Stimulated activated CD8-positive, alpha-beta memory T cell treated with anti-CD3 and anti-CD28 coated beads, Interleukin-7, amount 100 ng/mL, for 24 hours (primary cell): Measurements from ENCODE around the gene USP47.

Experiments
- DNase-seq: peaks from one replicate; pipeline ENCODE4 v3.0.0-alpha.2; 2020; ENCODE audit warnings: low read depth

USP47 gene

DNA sequence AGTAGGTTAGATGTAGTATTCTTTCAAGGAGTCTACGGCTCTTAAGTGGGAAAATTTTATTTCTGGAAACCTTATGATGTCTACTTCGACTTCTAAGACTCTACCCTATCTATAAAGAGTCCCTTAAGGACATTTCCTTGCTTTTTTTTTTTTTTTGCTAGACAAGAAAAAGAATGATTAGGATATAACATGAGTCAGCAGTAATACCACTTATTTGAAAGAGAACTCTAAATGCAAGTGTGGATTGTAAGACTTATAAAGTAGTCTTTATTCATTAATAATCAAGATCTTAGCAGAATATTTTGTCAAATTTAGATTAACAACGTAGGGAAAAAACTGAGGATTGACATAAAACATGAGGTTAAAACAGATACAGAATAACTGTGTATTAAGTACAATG is 95.7 kb downstream of the USP47 start:
- DNase-seq, result no peak

- no peak for DNase-seq
Observed at GRCh38 chr11:11937957-11938356, 96.2 kb downstream of the USP47 start.

DNA sequence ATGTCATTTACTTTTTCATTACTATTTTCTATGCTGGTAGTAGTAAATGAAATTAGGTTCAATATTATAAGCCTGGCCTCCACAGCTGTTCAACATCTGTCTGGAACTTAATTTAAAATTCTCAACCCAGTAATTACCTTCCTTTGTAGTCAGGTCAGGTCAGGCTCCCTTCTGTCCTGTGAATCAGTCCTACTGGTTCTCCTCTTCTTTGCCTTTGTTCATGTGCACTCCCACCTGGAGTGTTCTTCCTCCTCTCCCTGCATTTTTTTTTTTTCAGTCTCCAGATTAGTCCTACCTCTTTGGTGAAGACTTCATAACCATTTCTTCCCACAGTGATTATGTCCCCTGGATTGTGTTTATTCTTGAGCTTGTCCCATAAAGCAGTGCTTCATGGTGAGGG is 98.8 kb downstream of the USP47 start:
- no peak for DNase-seq

DNA sequence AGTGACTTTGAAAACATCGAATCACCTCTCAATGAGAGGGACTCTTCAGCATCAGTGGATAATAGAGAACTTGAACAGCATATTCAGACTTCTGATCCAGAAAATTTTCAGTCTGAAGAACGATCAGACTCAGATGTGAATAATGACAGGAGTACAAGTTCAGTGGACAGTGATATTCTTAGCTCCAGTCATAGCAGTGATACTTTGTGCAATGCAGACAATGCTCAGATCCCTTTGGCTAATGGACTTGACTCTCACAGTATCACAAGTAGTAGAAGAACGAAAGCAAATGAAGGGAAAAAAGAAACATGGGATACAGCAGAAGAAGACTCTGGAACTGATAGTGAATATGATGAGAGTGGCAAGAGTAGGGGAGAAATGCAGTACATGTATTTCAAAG is 100.9 kb downstream of the USP47 start:
- no peak for DNase-seq

GRCh38 chr11:11944444-11944843 is 102.7 kb downstream of the USP47 start:
- no peak for DNase-seq

DNA sequence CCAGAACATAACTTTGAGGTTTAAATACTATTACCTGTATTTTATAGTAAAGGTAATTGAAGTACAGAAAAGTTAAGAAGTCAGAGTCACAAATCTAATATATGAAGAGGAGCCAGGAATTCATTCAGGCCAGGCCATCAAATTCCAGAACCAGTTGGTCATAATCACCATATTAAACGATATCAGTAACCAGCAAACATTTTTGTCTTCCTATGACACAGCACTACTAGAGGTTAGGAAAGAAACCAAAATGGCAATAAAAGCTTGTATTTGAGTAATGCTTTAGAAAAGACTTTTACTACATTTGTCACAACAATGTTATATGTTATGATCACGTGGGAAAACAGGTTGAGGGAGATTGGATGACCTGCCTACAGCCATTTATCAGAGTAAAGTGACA is 104.4 kb downstream of the USP47 start:
- no peak for DNase-seq

- DNase-seq, result no peak
Observed at GRCh38 chr11:11946878-11947277, 105.1 kb downstream of the USP47 start.

DNA sequence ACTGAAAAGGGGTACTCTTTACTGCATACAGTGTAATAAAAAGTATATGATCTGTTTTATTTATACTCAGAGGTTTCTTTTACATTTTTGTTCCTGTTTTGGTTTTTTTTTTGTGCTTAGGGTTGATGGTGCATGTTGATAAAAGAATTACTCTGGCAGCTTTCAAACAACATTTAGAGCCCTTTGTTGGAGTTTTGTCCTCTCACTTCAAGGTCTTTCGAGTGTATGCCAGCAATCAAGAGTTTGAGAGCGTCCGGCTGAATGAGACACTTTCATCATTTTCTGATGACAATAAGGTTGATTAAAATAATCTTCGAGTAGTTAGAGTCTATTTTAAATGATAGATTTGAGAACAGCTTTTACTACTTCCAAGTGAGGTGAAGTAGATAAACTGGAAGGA is 106.1 kb downstream of the USP47 start:
- DNase-seq, result no peak

DNA sequence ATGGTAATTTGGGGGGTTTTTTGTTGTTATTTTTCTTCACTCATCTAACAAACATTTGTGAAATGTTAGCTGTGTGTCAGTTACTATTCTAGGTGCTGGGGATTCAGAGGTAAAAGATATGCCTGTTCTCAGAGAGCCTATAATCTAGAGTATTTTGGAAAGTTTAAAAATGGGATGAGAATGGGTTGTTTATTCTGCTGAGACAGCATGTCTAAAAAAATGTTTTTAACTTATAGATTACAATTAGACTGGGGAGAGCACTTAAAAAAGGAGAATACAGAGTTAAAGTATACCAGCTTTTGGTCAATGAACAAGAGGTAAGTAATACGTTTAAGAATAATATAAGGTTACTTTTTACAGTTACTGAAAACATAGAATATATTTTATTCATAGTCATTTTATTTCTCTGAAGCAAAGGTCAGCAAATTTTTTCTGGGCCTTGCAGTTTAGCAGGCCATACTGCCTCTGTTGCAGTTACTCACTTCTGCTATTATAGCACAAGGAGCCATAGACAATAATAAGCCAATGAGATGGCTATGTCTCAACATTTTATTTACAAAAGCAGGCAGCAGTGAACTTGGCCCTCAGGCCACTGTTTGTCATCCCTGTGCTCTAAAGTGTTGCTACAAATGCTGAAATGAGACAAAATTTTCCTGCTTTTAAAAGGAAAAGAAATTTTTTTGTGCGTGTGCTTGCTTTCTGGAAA is 106.6 kb downstream of the USP47 start:
- DNase-seq, result no peak

DNA sequence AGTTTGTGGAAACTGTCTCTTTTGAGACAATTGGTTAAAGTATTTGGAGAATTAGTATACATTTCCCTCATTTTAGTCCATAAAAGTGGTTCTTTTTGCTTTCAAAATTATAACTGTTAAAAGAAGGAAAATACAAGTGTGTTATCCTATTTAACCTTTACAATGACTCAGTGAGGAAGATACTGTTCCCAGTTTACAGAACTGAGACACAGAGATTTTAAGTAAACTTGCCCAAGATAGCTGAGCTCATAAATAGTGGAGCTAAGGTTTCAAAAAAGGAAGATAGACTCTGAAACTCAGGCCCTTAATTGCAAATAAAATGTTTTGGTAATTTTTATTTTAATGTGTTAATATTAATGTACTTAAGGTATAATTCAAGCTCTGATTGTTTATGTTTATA is 107.7 kb downstream of the USP47 start:
- DNase-seq, result no peak

GRCh38 chr11:11952036-11952435 is 110.3 kb downstream of the USP47 start:
- no peak for DNase-seq

- DNase-seq, result no peak
Observed at GRCh38 chr11:11956006-11956405, 114.2 kb downstream of the USP47 start.

DNA sequence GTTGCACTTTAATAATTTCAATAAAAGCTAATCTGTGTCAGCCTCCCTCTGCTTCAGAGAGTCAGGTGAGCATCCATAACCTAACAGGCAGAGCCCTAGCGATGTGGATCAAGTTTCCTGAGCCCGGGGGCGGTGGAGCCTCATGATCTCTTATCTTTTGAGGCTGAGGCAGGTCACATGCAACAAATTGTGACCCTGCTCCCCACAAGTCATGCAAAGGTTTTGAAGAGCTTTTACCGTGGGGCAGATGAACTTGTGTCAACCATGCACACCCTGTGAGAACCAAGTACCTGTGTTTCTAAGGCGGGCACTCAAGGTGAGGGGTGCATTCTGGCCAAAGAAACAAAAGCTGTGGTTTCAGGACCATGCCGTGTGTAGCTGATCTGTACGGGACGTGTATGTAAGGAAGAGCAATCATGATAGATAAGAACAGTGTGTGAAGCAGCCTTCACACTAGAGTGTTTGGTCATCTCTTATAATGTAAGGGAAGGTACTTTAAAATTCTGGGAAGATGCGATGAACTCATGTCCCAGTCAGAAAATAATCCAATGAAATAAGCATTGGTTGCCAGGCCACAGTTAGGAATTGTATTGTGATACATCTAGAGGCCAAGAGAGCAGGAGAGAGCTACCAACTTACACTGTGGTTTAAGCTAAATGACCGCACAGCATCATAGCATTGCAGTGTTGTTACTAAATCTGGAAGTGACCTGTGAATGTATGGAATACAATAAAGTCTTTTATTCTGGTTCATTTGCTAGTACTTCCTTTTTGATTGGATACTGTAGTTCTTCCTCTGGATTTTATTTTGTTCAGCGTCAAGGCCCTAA is 116.8 kb downstream of the USP47 start:
- no peak for DNase-seq

DNA sequence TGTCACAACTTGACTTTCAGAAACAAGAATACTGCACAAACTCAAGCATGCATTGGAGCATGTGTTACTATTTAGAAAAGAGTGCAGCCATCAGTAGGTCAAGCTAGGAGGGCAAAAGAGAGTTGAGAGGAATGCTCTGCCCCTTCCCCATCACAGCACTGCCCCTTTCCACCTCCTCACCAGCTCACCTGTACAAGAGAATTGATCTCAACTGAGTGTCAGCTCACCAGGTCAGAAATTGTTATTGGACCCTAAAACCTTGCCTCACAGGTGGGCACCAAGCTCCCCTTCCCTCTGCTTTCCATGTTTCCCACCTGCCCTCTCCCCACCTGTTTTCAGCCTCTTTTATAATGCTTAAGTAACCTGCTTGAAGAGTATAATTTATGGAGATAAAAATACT is 117.8 kb downstream of the USP47 start:
- DNase-seq, result no peak

GRCh38 chr11:11960687-11961086 is 118.9 kb downstream of the USP47 start:
- DNase-seq, result no peak

DNA sequence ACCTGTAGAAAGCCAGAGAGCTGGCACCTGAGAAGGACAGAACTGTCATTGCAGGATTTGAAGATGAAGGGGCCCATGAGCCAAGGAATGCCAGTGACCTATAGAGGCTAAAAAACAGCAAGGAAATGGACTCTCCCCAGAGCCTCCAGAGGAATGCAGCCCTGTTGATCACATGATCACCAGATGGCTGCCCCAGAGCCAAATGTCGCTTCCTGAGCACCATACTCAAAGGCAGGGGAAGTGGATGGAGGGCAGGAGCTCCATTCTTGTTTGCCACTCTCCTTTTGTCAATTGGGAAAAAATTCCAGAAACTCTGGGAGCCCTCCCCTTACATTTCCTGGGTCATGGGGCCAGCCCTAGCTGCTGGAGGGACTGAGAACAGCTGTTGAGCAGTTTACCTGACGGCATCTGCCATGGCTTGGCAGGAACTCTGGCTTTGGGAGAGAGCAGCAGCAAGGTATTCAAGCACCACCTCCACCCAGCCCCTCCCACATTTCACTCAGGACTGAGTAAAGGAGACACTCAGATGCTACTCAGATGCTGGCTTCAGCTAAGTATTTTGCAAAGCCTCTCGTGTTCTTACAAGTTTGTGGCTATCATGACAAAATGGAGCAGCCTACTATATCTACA is 119.7 kb downstream of the USP47 start:
- no peak for DNase-seq

GRCh38 chr11:11963067-11963466 is 121.3 kb downstream of the USP47 start:
- no peak for DNase-seq

DNA sequence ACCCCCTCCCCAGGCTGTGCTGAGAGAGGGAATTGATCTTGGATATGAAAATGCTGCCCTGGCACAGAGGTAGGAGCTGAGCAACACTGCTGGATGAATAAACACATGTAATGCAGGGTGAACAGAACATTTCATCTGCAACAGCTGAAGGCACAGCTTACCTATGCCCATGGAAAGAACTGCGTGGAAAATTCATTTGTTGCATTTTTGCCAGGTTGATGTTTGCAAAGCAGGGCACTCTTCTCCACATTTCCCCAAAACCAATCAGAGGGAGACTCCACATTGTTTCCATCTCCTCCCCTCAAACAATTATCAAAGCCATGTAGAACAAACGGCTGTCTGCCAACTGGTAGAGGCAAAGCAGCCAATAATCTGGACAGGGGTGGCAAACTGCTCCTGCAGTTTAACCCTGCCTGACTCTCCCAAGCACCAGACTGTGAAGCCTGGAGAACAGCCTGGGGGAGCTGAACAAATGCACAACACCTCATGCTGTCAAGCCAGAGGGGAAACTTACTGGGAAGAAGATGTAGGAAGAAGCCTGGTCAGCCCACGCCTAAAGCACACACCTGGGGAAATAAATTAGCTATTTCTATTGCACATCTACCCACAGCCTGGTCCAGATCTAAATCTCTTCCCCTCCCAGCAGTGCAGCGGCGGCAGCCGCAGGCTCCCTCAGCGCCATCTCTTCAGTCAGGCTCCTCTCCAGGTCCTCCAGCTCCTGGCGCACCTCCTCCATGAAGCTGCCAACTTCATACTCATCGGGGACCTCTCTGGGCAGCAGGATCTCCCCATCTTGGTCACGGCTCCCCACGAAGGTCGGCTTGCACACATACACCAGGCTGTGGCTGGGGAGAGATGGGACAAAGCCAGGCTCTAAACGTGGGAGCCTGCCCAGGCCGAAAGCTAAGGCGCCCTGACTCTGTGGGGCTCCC is 122.3 kb downstream of the USP47 start:
- no peak for DNase-seq

- DNase-seq, result no peak
Observed at GRCh38 chr11:11964774-11965150, 123.0 kb downstream of the USP47 start.

GRCh38 chr11:11965192-11965591 is 123.4 kb downstream of the USP47 start:
- DNase-seq, result no peak

DNA sequence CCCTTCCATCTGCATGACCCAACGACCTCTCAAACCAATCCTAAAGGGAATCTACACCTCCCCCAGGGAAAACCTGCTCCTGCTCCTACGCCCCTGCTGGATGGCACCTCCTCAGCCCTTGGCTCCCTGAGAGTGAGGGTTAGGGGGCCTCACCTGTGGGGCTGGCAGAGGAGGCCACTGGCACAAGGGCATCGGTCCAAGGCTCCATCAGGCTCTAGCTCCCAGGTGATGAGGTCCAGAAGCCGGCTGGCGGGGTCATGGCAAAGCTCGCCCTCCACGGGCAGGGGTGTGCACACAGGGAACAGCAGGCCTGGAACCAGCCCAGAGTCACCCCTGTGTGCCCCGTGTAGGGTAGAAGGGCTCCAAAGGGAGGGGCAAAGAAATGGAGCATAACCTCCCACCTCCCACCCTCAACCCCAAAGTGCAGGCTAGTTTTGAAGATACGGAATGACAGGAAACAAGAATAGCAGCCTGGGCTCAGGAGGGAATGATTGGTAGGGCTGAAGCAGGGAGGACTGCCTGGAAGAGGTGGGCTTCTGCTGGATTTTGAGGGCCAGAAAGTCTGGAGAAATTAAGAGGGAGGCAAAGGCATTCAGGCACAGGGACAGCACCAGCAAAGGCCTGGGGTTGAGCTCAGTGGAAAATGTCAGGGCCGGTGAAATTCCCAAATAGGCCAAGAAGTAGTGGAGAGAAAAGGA is 124.0 kb downstream of the USP47 start:
- DNase-seq, result no peak

GRCh38 chr11:11966354-11966741 is 124.6 kb downstream of the USP47 start:
- DNase-seq, result no peak
